Kidney (tissue), 14 donors: Measurements from ENCODE around the gene FAM83G. TPM values are rescaled to one million over a fixed set of nuclear protein-coding genes. Genes with fewer than 3 reads are reported as not detected.

Experiments used
- DNase-seq, 5 donors: peaks; one replicate each; pipeline ENCODE4 v3.0.0-alpha.2; 2013 to 2020
- FAIRE-seq: peaks from 2 replicates; lab custom pipeline; 2012; peaks lifted over from hg19 to GRCh38; lab: Jason Lieb, UNC
- H3K27ac ChIP-seq, 2 donors: one replicate each; pipeline ENCODE4 v1.7.0; 2013; ENCODE audit warnings: low read depth in 2 of 2, low read length in 2 of 2, inconsistent platforms in 1 of 2
- H3K27me3 ChIP-seq: one replicate; pipeline ENCODE4 v1.7.1; 2013; ENCODE audit warnings: low read length, inconsistent platforms; ENCODE audit not compliant: control insufficient read depth, insufficient read depth
- H3K36me3 ChIP-seq, 3 donors: one replicate each; pipeline versions ENCODE4 v1.7.0 to v1.7.1; 2013; ENCODE audit warnings: low read length in 3 of 3, control low read depth in 1 of 3, inconsistent platforms in 1 of 3; ENCODE audit not compliant: insufficient read depth in 3 of 3, control insufficient read depth in 2 of 3
- H3K4me1 ChIP-seq, 3 donors: one replicate each; pipeline versions ENCODE4 v1.7.0 to v1.7.1; 2013; ENCODE audit warnings: low read length in 3 of 3, inconsistent platforms in 1 of 3, low read depth in 1 of 3; ENCODE audit not compliant: control insufficient read depth in 2 of 3, insufficient read depth in 2 of 3
- H3K4me3 ChIP-seq, 3 donors: one replicate each; pipeline versions ENCODE4 v1.7.0 to v1.8.1; 2013; ENCODE audit warnings: low read length in 3 of 3, control low read depth in 1 of 3, inconsistent platforms in 1 of 3
- H3K9ac ChIP-seq, 3 donors: one replicate each; pipeline versions ENCODE4 v1.7.0 to v1.7.1; 2013; ENCODE audit warnings: low read length in 3 of 3, control low read depth in 1 of 3, inconsistent platforms in 1 of 3
- H3K9me3 ChIP-seq, 3 donors: one replicate each; pipeline versions ENCODE4 v1.7.0 to v1.7.1; 2013; ENCODE audit warnings: low read length in 3 of 3, control low read depth in 1 of 3, inconsistent platforms in 1 of 3; ENCODE audit not compliant: control insufficient read depth in 2 of 3, insufficient read depth in 1 of 3
- CTCF ChIP-seq: IDR thresholded peaks from 3 replicates; pipeline ENCODE4 v1.5.1; 2012; ENCODE audit warnings: mild to moderate bottlenecking, moderate library complexity, borderline replicate concordance; ENCODE audit not compliant: insufficient read depth; ENCODE audit errors: extremely low read depth
- intact Hi-C: fragments of 100-400 bp; cut with DNase I; formaldehyde crosslinking; loops from one replicate; pipeline ENCODE4 v1.11.1; 2022
- polyA plus RNA-seq: library from polyadenylated mRNA; stranded (reverse); fragments of 350-450 nt; fragmentation: Illumina TruSeq; extraction: RNeasy Lipid Tissue Mini Kit (QIAGEN cat#74804); gene quantifications from one replicate; pipeline ENCODE4 v1.2.3, GENCODE V29; 2014; ENCODE audit warnings: low read depth, low replicate concordance; ENCODE audit not compliant: insufficient read depth
- total RNA-seq: library from RNA; stranded (reverse); fragmentation: NEBNext Ultra II Directional; extraction: Animal tissue kit (Norgen Biotek cat#: 25700); gene quantifications from one replicate; pipeline ENCODE4 v1.2.1, GENCODE V29; 2021
- donor health status: control.
- donor health status: control.
- donor health status: control.
- donor health status: control.
- donor health status: control.
- donor health status: DM: yes; HTN: yes; CAD: no.
- donor health status: Normal renal cell carcinoma (clear cell type).

The FAM83G gene
- total and polyA plus RNA-seq, 2 donors from 2014 or later: 4.9 to 8.0 TPM

- no peak for TF ChIP-seq CTCF
These were observed 5.4 kb upstream of the FAM83G start for GRCh38 chr17:19009970-19010369.

GRCh38 chr17:19006698-19007097 lies 2.1 kb upstream of the FAM83G start:
- Histone ChIP-seq H3K9me3 (peaks cover 0 to 4% (median 0%) of the 10 kb centered on the region in 3 donors), H3K27ac (no peak overlapping the region), H3K36me3 (no peaks in the 10 kb centered on the region), H3K27me3 (no peaks in the 10 kb centered on the region), H3K4me3 (no peak overlapping the region), H3K9ac (no peak overlapping the region), H3K4me1 (peaks cover 0 to 4% (median 0%) of the 10 kb centered on the region in 3 donors)
- DNase-seq (no peak), FAIRE-seq (no peak)
- intact Hi-C loops: no loop called here
- TF ChIP-seq CTCF: no peak

More at GRCh38 chr17:19009970-19010369, 5.4 kb upstream of the FAM83G start:
- DNase-seq (peak in 1 of 5 donors; percentile 44), FAIRE-seq (no peak)
- intact Hi-C loops: no loop called here
- Histone ChIP-seq H3K9me3 (peaks cover 0 to 4% (median 0%) of the 10 kb centered on the region in 3 donors), H3K36me3 (no peaks in the 10 kb centered on the region), H3K9ac (no peak overlapping the region), H3K4me1 (no peaks in the 10 kb centered on the region), H3K27me3 (no peaks in the 10 kb centered on the region), H3K27ac (no peak overlapping the region), H3K4me3 (no peak overlapping the region)

- Histone ChIP-seq H3K4me1 (peaks cover 0 to 5% (median 0%) of the 10 kb centered on the region in 3 donors), H3K27me3 (no peaks in the 10 kb centered on the region), H3K9ac (no peak overlapping the region), H3K4me3 (no peak overlapping the region), H3K36me3 (no peaks in the 10 kb centered on the region), H3K9me3 (peaks cover 0 to 4% (median 0%) of the 10 kb centered on the region in 3 donors), H3K27ac (no peak overlapping the region)
- no peak for FAIRE-seq
- intact Hi-C loops: no loop called here
- DNase-seq: peak in 1 of 5 donors; percentile 26
- TF ChIP-seq CTCF: no peak
These were observed 1.3 kb upstream of the FAM83G start for GRCh38 chr17:19005789-19006430.
